GM10248 (cell line): ENCODE results near the gene KRTAP15-1.

Experiments
- CTCF ChIA-PET: fragments of 300-600 bp; sonication (Branson Sonifier 250); formaldehyde crosslinking; extraction: SDS; loops from one replicate; lab custom pipeline; 2021; ENCODE audit warnings: antibody characterized with exemption; lab: Yijun Ruan, JAX
- POLR2A ChIA-PET: fragments of 350-650 bp; sonication (Branson Sonifier 250); formaldehyde crosslinking; extraction: SDS; loops from one replicate; lab custom pipeline; 2020; ENCODE audit warnings: antibody characterized with exemption; lab: Yijun Ruan, JAX
- DNase-seq: peaks from one replicate; pipeline ENCODE4 v3.0.0; 2012; ENCODE audit errors: extremely low spot score
- CTCF ChIP-seq: IDR thresholded peaks from 2 replicates; pipeline ENCODE4 v1.5.1; 2012; ENCODE audit warnings: mild to moderate bottlenecking, low read depth; ENCODE audit errors: extremely low read depth, missing control alignments, control extremely low read depth

KRTAP15-1 gene

GRCh38 chr21:30439975-30440374 lies at the start of gene KRTAP15-1:
Gene KRTAP15-1 (plus strand): TSS chr21:30440275. CDS start chr21:30440328, 53 bp downstream.
- no peak for TF ChIP-seq CTCF
- ChIA-PET POLR2A (no interaction called here), CTCF (no interaction called here)
- DNase-seq = no peak

GRCh38 chr21:30391492-30392025 lies 48.5 kb upstream of the KRTAP15-1 start:
- ChIA-PET POLR2A (no interaction called here), CTCF (no interaction called here)
- no peak for TF ChIP-seq CTCF
- no peak for DNase-seq

GRCh38 chr21:30395731-30396130 lies 44.3 kb upstream of the KRTAP15-1 start, which contains the start of gene KRTAP13-1:
Gene KRTAP13-1 (plus strand): TSS chr21:30396031. CDS start chr21:30396087, 56 bp downstream.
- no peak for DNase-seq
- CTCF ChIA-PET = no interaction called here
- POLR2A ChIA-PET = no interaction called here
- TF ChIP-seq CTCF = no peak

- ChIA-PET POLR2A (no interaction called here), CTCF (interaction anchor here (2.0 kb wide), 1 partner anchor 12 kb away, joined by 6 read pairs; no protein-coding TSS in a partner anchor)
- no peak for TF ChIP-seq CTCF
- no peak for DNase-seq
These were observed 31.1 kb upstream of the KRTAP15-1 start for GRCh38 chr21:30408782-30409494.

- no peak for DNase-seq
- no peak for TF ChIP-seq CTCF
- ChIA-PET POLR2A (no interaction called here), CTCF (no interaction called here)
These were observed 24.1 kb upstream of the KRTAP15-1 start for GRCh38 chr21:30415993-30416392.

GRCh38 chr21:30425826-30426225 lies 14.2 kb upstream of the KRTAP15-1 start, which contains the start of gene KRTAP13-3:
Gene KRTAP13-3 (minus strand): TSS chr21:30425926. CDS start chr21:30425912, 14 bp downstream.
- DNase-seq = no peak
- POLR2A ChIA-PET = no interaction called here
- CTCF ChIA-PET = no interaction called here
- no peak for TF ChIP-seq CTCF
